Activated CD4-positive, alpha-beta T cell treated with anti-CD3 and anti-CD28 coated beads, Interleukin-2, amount 10 ng/mL, durations not matched to agents 7 days and 5 days (primary cell): ENCODE data around the gene UROC1. TPM values are rescaled to one million over a fixed set of nuclear protein-coding genes. Genes with fewer than 3 reads are reported as not detected.

ENCODE experiments used
- CTCF ChIA-PET: fragments of 350-600 bp; sonication (Branson Sonifier 250); formaldehyde crosslinking; loops from one replicate; lab custom pipeline; 2021; ENCODE audit warnings: antibody characterized with exemption; lab: Charles Lee
- POLR2A ChIA-PET: fragments of 350-600 bp; sonication (Branson Sonifier 250); formaldehyde crosslinking; loops from one replicate; lab custom pipeline; 2021; ENCODE audit warnings: antibody characterized with exemption; lab: Charles Lee
- DNase-seq: peaks from one replicate; pipeline ENCODE4 v3.0.0-alpha.2; 2020
- H3K27ac Mint-ChIP-seq: one replicate; pipeline ENCODE4 v1.8.0; 2021; ENCODE audit warnings: mild to moderate bottlenecking, moderate library complexity, mixed read lengths
- H3K27me3 Mint-ChIP-seq: one replicate; pipeline ENCODE4 v1.8.0; 2021; ENCODE audit warnings: mixed read lengths
- H3K36me3 Mint-ChIP-seq: one replicate; pipeline ENCODE4 v1.8.0; 2021; ENCODE audit warnings: low read depth, mixed read lengths
- H3K4me1 Mint-ChIP-seq: one replicate; pipeline ENCODE4 v1.8.0; 2021; ENCODE audit warnings: mixed read lengths
- H3K4me3 Mint-ChIP-seq: one replicate; pipeline ENCODE4 v1.8.0; 2021; ENCODE audit warnings: mild to moderate bottlenecking, moderate library complexity, mixed read lengths
- H3K9me3 Mint-ChIP-seq: one replicate; pipeline ENCODE4 v1.8.0; 2021; ENCODE audit warnings: mixed read lengths
- total RNA-seq, 2 experiments: library from RNA; stranded (reverse); gene quantifications; one replicate each; pipeline ENCODE4 v1.2.3, GENCODE V29; 2021

Gene UROC1
- total RNA-seq, 2 experiments from 2014 or later = not detected

DNA sequence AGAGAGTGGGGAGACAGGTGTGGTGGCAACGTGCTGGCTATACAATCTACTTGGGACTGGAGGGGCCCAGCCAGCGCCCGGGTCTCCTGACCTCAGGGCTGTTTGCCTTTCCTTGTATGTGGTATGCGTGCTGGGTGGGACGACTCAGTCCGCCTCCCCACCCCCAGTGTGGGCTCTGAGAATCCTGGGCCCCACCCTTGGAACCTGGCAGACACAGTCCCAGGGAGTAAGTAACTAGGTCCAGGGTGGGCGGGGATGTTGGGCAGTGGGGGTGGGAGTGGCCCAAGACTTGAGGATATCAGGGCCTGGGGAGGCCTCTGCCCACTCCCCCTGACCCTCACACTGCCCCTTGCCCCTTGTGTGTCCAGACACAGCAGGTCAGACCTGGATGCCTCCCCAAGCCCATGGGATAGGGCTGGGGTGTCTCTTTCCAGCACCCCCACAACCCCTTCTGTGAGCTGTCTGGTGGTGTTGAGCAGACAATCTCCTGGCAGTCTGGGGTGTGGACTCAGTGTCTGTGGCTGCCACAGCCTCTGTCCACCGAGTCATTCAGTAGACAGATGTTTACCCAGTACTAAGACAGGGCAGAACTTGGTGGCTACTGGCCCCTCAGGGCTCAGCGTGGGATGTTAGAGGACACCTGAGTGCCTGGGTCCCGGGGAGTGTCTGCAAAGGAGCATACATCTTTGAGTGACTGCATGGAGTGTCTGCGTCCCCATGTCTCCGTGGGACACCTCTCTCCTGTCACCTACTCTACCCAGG lies 7.7 kb upstream of the UROC1 start:
- Mint-ChIP-seq H3K9me3 (no peaks in the 10 kb centered on the region), H3K27me3 (peaks cover 19% of the 10 kb centered on the region), H3K36me3 (no peaks in the 10 kb centered on the region), H3K4me3 (no peak overlapping the region), H3K4me1 (peaks cover under 1% of the 10 kb centered on the region), H3K27ac (no peak overlapping the region)
- ChIA-PET CTCF (no interaction called here), POLR2A (no interaction called here)
- DNase-seq = no peak

DNA sequence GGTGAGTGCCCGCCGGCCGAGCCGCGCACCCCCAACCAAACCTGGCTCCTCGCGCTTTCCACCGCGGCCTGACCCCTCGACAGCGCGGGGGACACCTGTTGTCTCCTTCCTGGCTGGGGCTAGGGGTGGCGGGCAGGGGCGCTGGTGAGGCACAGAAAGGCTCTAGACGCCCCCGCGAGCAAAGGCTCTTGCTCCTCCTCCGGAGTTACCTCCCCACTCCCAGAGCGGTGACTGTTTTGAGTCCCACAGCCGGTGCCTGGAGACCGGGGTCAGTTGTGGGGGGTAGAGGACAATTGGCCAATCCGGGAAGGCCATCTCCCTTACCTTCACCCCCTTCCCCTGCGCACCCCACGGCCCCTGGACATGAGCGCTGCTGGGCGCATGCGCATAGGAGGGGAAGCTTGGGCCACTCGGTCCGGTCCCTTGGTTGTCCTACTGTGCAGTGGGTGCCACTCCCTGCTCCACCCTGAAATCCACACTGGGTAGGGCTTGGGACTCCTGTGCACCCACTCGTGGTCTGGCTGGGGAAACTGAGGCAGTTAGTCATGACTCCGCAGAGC lies 6.9 kb upstream of the UROC1 start:
- DNase-seq = no peak
- ChIA-PET CTCF (no interaction called here), POLR2A (no interaction called here)
- H3K27me3 Mint-ChIP-seq = peaks cover 19% of the 10 kb centered on the region
- no peak overlapping the region for H3K27ac Mint-ChIP-seq
- H3K36me3 Mint-ChIP-seq = no peaks in the 10 kb centered on the region
- no peaks in the 10 kb centered on the region for H3K4me1 Mint-ChIP-seq
- no peaks in the 10 kb centered on the region for H3K9me3 Mint-ChIP-seq
- no peak overlapping the region for H3K4me3 Mint-ChIP-seq

DNA sequence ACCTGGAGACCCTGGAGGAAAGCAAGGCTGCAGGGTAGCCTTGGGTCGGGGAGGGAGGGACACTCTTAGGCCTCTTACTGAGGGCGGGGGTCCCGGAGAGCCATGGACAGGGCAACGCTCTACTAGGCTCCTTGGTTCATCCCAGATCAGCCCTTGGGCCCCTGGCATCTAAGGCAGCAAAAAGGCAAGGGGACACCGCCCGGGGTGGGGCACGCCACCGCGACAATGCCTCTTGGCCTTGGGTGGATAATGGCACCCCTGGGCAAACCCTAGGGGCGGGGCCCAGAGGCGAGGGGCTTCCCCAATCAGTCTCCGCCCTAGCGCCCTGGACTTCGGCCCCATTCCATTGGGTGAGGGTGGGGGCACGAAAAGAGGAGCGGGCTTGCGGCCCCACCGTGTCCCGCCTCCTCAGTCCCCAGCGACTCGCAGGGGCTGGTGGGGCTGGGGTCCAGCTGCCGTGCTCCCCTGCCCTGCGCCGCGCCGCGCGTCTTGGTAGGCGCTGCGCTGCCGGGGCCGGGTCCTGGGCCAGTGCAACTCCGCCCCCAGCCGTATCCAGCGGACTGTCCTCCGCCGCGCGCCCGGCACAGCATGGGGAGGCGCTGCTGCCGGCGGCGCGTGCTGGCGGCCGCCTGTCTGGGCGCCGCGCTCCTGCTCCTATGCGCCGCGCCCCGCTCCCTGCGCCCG lies 6.3 kb upstream of the UROC1 start, which contains the start of gene CHST13:
Gene CHST13 (plus strand): TSS at position 411 of the 684 bp plus-strand sequence. CDS start 178 bp downstream, at position 589.
- Mint-ChIP-seq H3K4me3 (no peak within 1 kb of the TSS), H3K27me3 (peaks cover 19% of the 10 kb centered on the region)

GRCh38 chr3:126522363-126522788 lies 4.8 kb upstream of the UROC1 start:
- Mint-ChIP-seq H3K27me3 (peaks cover 19% of the 10 kb centered on the region), H3K4me3 (no peak overlapping the region), H3K27ac (no peak overlapping the region), H3K9me3 (no peaks in the 10 kb centered on the region), H3K4me1 (no peaks in the 10 kb centered on the region), H3K36me3 (no peaks in the 10 kb centered on the region)
- ChIA-PET CTCF (interaction anchor here (1.0 to 1.5 kb wide), 2 partner anchors 13 to 29 kb away, joined by 3 read pairs; no protein-coding TSS in a partner anchor), POLR2A (no interaction called here)
- DNase-seq = peak; percentile 45

More for the DNA sequence above, 6.3 kb upstream of the UROC1 start, which contains the start of gene CHST13:
- CTCF ChIA-PET = interaction anchor here (1.5 kb wide), 1 partner anchor 28 kb away, joined by 3 read pairs; no protein-coding TSS in a partner anchor
- no peaks in the 10 kb centered on the region for H3K9me3 Mint-ChIP-seq
- POLR2A ChIA-PET = no interaction called here
- H3K4me1 Mint-ChIP-seq = no peaks in the 10 kb centered on the region
- no peak for DNase-seq
- H3K27ac Mint-ChIP-seq = peak within 1 kb of the TSS; percentile 57
- H3K36me3 Mint-ChIP-seq = no peaks in the 10 kb centered on the region

DNA sequence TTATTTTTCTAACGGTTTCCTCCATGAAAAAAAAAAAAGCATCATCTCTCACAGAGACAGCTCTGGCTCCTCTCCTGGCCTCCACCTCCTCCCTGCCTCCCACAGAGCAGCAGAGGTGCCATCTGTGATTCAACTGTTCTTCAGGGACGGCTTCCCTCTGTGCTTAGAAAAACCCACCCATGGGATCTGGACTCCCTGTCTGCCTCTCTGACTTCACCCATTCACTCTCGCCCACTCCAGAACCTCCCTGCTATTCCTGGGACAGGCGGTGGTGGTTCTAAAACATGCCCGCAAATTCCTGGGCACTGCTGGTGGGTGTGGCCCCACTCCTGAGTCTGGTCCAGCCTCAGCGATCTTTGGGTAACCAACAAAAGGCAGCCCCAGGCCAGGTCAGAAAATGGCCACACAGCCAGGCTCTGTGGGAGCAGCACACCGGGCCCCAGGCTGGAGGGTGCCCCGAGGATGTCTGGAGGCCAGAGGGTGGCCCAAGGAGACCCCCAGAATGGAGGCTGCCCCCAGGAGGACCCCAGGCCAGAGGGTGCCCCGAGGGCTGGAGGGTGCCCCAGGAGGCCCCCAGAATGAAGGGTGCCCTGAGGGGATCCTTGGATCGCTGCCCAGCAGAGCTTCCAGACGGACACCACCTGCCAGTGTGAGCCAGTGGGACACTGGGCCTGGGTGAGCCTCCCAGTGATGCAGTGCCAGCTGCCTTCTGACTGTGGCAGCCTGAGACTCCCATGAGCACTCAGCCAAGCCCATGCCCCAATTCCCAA lies 3.7 kb upstream of the UROC1 start:
- Mint-ChIP-seq H3K9me3 (no peaks in the 10 kb centered on the region), H3K27me3 (peaks cover 19% of the 10 kb centered on the region), H3K4me3 (no peak overlapping the region), H3K36me3 (no peaks in the 10 kb centered on the region), H3K4me1 (no peaks in the 10 kb centered on the region), H3K27ac (no peak overlapping the region)
- ChIA-PET POLR2A (no interaction called here), CTCF (interaction anchor here (0.7 kb wide), 1 partner anchor 168 kb away, joined by 3 read pairs; no protein-coding TSS in a partner anchor)
- DNase-seq = no peak

DNA sequence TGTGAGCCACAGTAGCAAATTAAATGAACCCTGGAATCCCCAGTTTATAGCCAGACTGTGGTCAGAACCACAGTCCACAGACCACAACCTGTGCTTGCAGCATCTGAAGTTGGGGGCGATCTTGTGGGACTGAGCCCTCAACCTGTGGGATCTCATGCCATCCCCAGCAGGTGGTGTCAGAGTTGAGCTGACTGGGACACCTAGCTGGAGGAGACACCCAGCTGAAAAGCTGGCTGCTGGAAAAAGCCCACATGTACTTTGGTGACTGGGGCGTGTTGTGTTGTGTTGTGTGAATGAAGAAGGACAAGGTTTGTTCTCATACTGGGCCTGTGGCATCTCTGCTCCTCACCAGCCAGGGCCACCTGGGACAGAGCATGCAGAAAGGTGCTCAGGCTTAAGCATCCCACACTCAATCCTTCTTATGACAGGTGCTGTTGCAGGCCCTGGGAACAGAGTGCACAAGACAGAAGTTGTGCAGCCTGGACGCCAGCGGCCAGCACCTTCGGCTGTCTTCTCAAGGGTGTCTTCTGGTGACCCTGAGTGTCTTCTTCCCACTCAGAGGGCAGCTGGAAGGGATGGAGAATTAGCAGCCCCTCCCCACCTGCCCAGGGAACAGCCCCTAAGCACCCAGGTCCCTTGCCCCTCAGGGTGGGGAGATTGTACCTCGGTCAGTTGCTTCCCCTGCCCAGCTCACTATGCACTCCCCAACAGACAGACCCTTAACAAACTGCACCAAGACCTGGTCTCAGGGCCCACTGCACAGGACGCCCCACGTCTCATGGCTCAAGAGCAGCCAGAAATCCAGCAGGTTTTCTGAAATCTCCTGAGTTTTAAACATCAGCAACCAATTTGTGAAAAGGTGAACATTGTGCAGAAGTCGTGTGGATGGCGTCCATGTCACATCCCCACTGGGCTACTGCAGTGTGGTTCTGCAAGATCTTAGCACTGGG lies 2.2 kb upstream of the UROC1 start:
- no peak overlapping the region for H3K4me3 Mint-ChIP-seq
- no peak overlapping the region for H3K27ac Mint-ChIP-seq
- ChIA-PET POLR2A (interaction anchor here (0.6 kb wide), 1 partner anchor 434 kb away, joined by 3 read pairs; no protein-coding TSS in a partner anchor), CTCF (no interaction called here)
- peaks cover 16% of the 10 kb centered on the region for H3K27me3 Mint-ChIP-seq
- no peaks in the 10 kb centered on the region for H3K9me3 Mint-ChIP-seq
- H3K4me1 Mint-ChIP-seq = no peaks in the 10 kb centered on the region
- no peak for DNase-seq
- no peaks in the 10 kb centered on the region for H3K36me3 Mint-ChIP-seq

DNA sequence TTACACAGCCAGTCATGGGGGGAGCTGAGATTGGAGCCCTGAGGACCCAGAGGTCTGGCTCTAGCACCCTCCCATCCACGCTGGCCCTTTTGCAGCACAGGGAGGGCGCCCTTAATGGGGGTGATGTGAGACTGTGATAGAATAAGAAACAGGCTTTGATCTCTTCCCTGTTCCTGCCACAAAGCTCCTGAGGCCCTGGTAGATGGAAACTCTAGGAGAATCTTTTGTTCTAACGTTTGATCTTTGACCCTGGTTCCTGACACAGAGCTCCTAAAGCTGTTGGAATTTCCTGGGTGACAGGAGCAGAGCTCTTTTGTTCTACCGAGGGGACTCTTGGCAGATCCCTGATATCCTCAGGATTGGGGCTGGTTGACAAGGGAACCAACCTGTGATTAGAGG lies 1.2 kb upstream of the UROC1 start:
- POLR2A ChIA-PET = no interaction called here
- CTCF ChIA-PET = interaction anchor here (0.6 kb wide), 1 partner anchor 181 kb away, joined by 3 read pairs; no protein-coding TSS in a partner anchor

GRCh38 chr3:126517986-126518778 lies 609 bp upstream of the UROC1 start:
- ChIA-PET POLR2A (no interaction called here), CTCF (interaction anchor here (0.6 kb wide), 1 partner anchor 181 kb away, joined by 3 read pairs; no protein-coding TSS in a partner anchor)
- H3K27ac Mint-ChIP-seq = no peak overlapping the region
- H3K4me1 Mint-ChIP-seq = no peaks in the 10 kb centered on the region
- H3K4me3 Mint-ChIP-seq = no peak overlapping the region
- H3K27me3 Mint-ChIP-seq = peaks cover 9% of the 10 kb centered on the region
- no peak for DNase-seq
- H3K36me3 Mint-ChIP-seq = no peaks in the 10 kb centered on the region
- H3K9me3 Mint-ChIP-seq = no peaks in the 10 kb centered on the region

More for the DNA sequence above, 1.2 kb upstream of the UROC1 start:
- Mint-ChIP-seq H3K27me3 (peaks cover 15% of the 10 kb centered on the region), H3K27ac (no peak overlapping the region), H3K4me3 (no peak overlapping the region), H3K36me3 (no peaks in the 10 kb centered on the region), H3K4me1 (no peaks in the 10 kb centered on the region), H3K9me3 (no peaks in the 10 kb centered on the region)
- DNase-seq = no peak

GRCh38 chr3:126516936-126517290 lies 660 bp downstream of the UROC1 start:
- DNase-seq = no peak
- Mint-ChIP-seq H3K36me3 (no peaks in the 10 kb centered on the region), H3K9me3 (no peaks in the 10 kb centered on the region), H3K27me3 (no peaks in the 10 kb centered on the region), H3K27ac (no peak overlapping the region), H3K4me3 (no peak overlapping the region), H3K4me1 (no peaks in the 10 kb centered on the region)
- CTCF ChIA-PET = no interaction called here
- POLR2A ChIA-PET = no interaction called here

- Mint-ChIP-seq H3K36me3 (no peaks in the 10 kb centered on the region), H3K27me3 (no peaks in the 10 kb centered on the region), H3K4me1 (no peaks in the 10 kb centered on the region), H3K9me3 (no peaks in the 10 kb centered on the region), H3K4me3 (no peak overlapping the region), H3K27ac (no peak overlapping the region)
- DNase-seq = no peak
- ChIA-PET POLR2A (no interaction called here), CTCF (no interaction called here)
Observed at GRCh38 chr3:126516152-126516935, 1.2 kb downstream of the UROC1 start.
